ENCODE measurements around the gene ETFDH. TPM values are rescaled to one million over a fixed set of nuclear protein-coding genes. Genes with fewer than 3 reads are reported as not detected.

The ETFDH gene
- total and polyA plus RNA-seq, 9 of the 15 experiments (the other 6 are each of a cell fraction or from before 2014, with no cell fraction given), result 14.6 to 33.6 (median 25.9) TPM

DNA sequence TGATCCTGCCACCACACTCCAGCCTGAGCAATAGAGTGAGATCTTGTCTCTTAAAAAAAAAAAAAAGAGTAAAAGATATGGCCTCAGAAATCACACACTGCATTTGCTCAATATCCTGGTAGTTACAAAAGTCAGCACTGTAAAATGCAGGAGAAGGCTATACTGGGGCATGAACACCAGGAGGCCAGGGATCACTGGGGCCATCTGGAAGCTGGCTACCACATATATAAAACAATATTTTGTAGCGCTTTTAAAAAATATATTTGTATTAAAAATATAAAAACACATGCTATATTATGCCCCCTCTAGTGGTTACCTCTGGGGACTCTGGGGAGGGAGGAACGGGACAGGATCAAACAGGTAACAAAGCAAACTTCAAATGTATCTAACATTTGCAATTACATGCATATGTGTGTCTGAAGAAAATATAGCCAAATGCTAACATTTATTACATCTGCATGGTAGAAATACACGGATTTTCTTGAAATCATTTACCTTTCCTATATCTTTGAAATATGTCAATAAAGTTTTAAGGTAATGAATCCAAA lies 4.4 kb upstream of the ETFDH start (continued):
- TF ChIP-seq, protein P1, sequence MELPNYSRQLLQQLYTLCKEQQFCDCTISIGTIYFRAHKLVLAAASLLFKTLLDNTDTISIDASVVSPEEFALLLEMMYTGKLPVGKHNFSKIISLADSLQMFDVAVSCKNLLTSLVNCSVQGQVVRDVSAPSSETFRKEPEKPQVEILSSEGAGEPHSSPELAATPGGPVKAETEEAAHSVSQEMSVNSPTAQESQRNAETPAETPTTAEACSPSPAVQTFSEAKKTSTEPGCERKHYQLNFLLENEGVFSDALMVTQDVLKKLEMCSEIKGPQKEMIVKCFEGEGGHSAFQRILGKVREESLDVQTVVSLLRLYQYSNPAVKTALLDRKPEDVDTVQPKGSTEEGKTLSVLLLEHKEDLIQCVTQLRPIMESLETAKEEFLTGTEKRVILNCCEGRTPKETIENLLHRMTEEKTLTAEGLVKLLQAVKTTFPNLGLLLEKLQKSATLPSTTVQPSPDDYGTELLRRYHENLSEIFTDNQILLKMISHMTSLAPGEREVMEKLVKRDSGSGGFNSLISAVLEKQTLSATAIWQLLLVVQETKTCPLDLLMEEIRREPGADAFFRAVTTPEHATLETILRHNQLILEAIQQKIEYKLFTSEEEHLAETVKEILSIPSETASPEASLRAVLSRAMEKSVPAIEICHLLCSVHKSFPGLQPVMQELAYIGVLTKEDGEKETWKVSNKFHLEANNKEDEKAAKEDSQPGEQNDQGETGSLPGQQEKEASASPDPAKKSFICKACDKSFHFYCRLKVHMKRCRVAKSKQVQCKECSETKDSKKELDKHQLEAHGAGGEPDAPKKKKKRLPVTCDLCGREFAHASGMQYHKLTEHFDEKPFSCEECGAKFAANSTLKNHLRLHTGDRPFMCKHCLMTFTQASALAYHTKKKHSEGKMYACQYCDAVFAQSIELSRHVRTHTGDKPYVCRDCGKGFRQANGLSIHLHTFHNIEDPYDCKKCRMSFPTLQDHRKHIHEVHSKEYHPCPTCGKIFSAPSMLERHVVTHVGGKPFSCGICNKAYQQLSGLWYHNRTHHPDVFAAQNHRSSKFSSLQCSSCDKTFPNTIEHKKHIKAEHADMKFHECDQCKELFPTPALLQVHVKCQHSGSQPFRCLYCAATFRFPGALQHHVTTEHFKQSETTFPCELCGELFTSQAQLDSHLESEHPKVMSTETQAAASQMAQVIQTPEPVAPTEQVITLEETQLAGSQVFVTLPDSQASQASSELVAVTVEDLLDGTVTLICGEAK (IDR thresholded peaks at IDR 0.05), result peak; percentile 61
- TF ChIP-seq, protein P1 (CRISPR knock-in tag; IDR thresholded peaks at IDR 0.05), result no peak
- TF ChIP-seq JUND (IDR thresholded peaks at IDR 0.05; ENCODE audit: borderline replicate concordance, low read depth, low read length), result no peak
- TF ChIP-seq JUND (tag; IDR thresholded peaks at IDR 0.05; ENCODE audit: borderline replicate concordance, low read depth, low read length), result no peak
- TF ChIP-seq BRF1 (IDR thresholded peaks at IDR 0.05; ENCODE audit: borderline replicate concordance, extremely low read depth, insufficient read length), result no peak
- no peak for TF ChIP-seq SMARCE1 (IDR thresholded peaks at IDR 0.05)
- TF ChIP-seq RBM25 (IDR thresholded peaks at IDR 0.05; ENCODE audit: low read depth, low read length, severe bottlenecking), result peak; percentile 21
- TF ChIP-seq, protein P2, sequence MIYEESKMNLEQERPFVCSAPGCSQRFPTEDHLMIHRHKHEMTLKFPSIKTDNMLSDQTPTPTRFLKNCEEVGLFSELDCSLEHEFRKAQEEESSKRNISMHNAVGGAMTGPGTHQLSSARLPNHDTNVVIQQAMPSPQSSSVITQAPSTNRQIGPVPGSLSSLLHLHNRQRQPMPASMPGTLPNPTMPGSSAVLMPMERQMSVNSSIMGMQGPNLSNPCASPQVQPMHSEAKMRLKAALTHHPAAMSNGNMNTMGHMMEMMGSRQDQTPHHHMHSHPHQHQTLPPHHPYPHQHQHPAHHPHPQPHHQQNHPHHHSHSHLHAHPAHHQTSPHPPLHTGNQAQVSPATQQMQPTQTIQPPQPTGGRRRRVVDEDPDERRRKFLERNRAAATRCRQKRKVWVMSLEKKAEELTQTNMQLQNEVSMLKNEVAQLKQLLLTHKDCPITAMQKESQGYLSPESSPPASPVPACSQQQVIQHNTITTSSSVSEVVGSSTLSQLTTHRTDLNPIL (CRISPR knock-in tag; IDR thresholded peaks at IDR 0.05), result no peak
- no peak for TF ChIP-seq IFI16 (CRISPR knock-in tag; IDR thresholded peaks at IDR 0.05)
- TF ChIP-seq CHD4 (IDR thresholded peaks at IDR 0.05; ENCODE audit: insufficient read depth, insufficient replicate concordance, low read depth, low read length, poor library complexity, severe bottlenecking), result no peak

Measured in K562 (cell line).